GM03348 (cell line): Measurements from ENCODE around the gene RSPH3.
"Not testable (repeated sequence)": the region's sequence is repeated elsewhere in the genome, so short reads cannot be mapped to it uniquely, and the experiment has no call there.

Experiments
- DNase-seq: peaks from one replicate; pipeline ENCODE4 v3.0.0; 2012; ENCODE audit warnings: low spot score

RSPH3 gene

GRCh38 chr6:158972241-158973233 lies 27.5 kb downstream of the RSPH3 start:
- peak; percentile 58 for DNase-seq

- no peak for DNase-seq
Observed at GRCh38 chr6:158970640-158971275, 29.2 kb downstream of the RSPH3 start.

GRCh38 chr6:158969148-158969547 lies 30.9 kb downstream of the RSPH3 start:
- DNase-seq, result no peak

GRCh38 chr6:158963020-158963808 lies 36.8 kb downstream of the RSPH3 start:
- no peak for DNase-seq

GRCh38 chr6:158962371-158962770 lies 37.6 kb downstream of the RSPH3 start:
- peak; percentile 60 for DNase-seq

- no peak for DNase-seq
Observed at GRCh38 chr6:158960026-158960425, 40.0 kb downstream of the RSPH3 start.

GRCh38 chr6:158959552-158959951 lies 40.5 kb downstream of the RSPH3 start:
- no peak for DNase-seq

- no peak for DNase-seq
Observed at GRCh38 chr6:158958504-158959386, 41.3 kb downstream of the RSPH3 start.

- no peak for DNase-seq
Observed at GRCh38 chr6:158955255-158955654, 44.7 kb downstream of the RSPH3 start.

GRCh38 chr6:158954753-158955152 lies 45.2 kb downstream of the RSPH3 start:
- no peak for DNase-seq

- DNase-seq, result not testable (repeated sequence)
Observed at GRCh38 chr6:158952011-158952410, 48.0 kb downstream of the RSPH3 start.

GRCh38 chr6:158951565-158951964 lies 48.4 kb downstream of the RSPH3 start:
- not testable (repeated sequence) for DNase-seq

GRCh38 chr6:158947284-158947683 lies 52.7 kb downstream of the RSPH3 start:
- DNase-seq, result no peak

GRCh38 chr6:158943380-158944032 lies 56.5 kb downstream of the RSPH3 start:
- no peak for DNase-seq

- no peak for DNase-seq
Observed at GRCh38 chr6:158942349-158942748, 57.7 kb downstream of the RSPH3 start.

- no peak for DNase-seq
Observed at GRCh38 chr6:158941246-158941645, 58.8 kb downstream of the RSPH3 start.

- DNase-seq, result no peak
Observed at GRCh38 chr6:158939255-158940159, 60.5 kb downstream of the RSPH3 start.

- DNase-seq, result peak; percentile 67
Observed at GRCh38 chr6:158938811-158939254, 61.2 kb downstream of the RSPH3 start.

- no peak for DNase-seq
Observed at GRCh38 chr6:158938220-158938619, 61.8 kb downstream of the RSPH3 start.

GRCh38 chr6:158934157-158934556 lies 65.8 kb downstream of the RSPH3 start:
- no peak for DNase-seq
